ENCODE measurements around the gene DPH5.

- TF ChIP-seq ZC3H10 (CRISPR knock-in tag; IDR thresholded peaks at IDR 0.05): no peak
- TF ChIP-seq ZFP30 (CRISPR knock-in tag; IDR thresholded peaks at IDR 0.05): no peak
- TF ChIP-seq ARNTL (CRISPR knock-in tag; IDR thresholded peaks at IDR 0.05; ENCODE audit: borderline replicate concordance, low read depth): no peak
- TF ChIP-seq ZNF70 (CRISPR knock-in tag; IDR thresholded peaks at IDR 0.05): no peak
- no peak for TF ChIP-seq ISL1 (CRISPR knock-in tag; IDR thresholded peaks at IDR 0.05)
- TF ChIP-seq ZFP3 (CRISPR knock-in tag; IDR thresholded peaks at IDR 0.05): no peak
- TF ChIP-seq OSR1 (CRISPR knock-in tag; IDR thresholded peaks at IDR 0.05): no peak
- TF ChIP-seq SNAI2 (CRISPR knock-in tag; IDR thresholded peaks at IDR 0.05): no peak
- TF ChIP-seq GLIS3 (CRISPR knock-in tag; IDR thresholded peaks at IDR 0.05): no peak
- no peak for TF ChIP-seq RARB (CRISPR knock-in tag; IDR thresholded peaks at IDR 0.05)
- TF ChIP-seq PATZ1 (CRISPR knock-in tag; IDR thresholded peaks at IDR 0.05; ENCODE audit: borderline replicate concordance): no peak
These were observed 26.4 kb upstream of the DPH5 start for GRCh38 chr1:101051688-101052638.

Data from SK-N-SH treated with all-trans-retinoic acid at 6 μM for 48 hours (cell line).